GM18505 (cell line): Measurements from ENCODE around the gene DUOX1.

Experiments used
- ATAC-seq: cut with Tn5 transposase; IDR thresholded peaks from one replicate; pipeline ENCODE4 v1.9.1; 2021; ENCODE audit not compliant: unreplicated experiment
- POLR2A ChIP-seq: IDR thresholded peaks from 4 replicates; pipeline ENCODE4 v1.6.1; 2011; ENCODE audit warnings: borderline replicate concordance; ENCODE audit not compliant: insufficient read depth, insufficient read length; ENCODE audit errors: extremely low read depth

DUOX1 gene

GRCh38 chr15:45181491-45182285, 51.9 kb downstream of the DUOX1 start:
- no peak for TF ChIP-seq POLR2A
- no peak for ATAC-seq

DNA sequence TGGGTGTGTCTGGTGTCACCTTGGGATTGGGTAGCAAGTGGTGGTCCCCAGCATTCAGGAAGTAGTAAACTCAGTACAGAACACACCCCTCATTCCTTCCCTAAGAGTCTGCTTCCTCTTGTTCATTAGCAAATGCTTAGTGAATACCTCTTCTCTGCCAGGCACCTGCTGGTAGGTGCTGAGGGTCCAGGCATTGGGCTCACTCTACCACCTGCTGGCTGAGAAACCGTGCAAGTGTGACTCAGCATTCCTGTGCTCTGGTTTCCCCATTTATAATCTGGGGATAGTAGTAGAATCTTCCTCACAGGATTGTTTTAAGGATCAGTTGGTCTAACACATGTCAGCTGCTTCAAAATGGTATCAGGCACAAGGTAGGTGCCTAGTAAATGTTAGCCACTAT, 53.2 kb downstream of the DUOX1 start:
- no peak for ATAC-seq
- TF ChIP-seq POLR2A = no peak

- TF ChIP-seq POLR2A = no peak
- ATAC-seq = no peak
Observed at GRCh38 chr15:45183511-45183910, 53.7 kb downstream of the DUOX1 start.

DNA sequence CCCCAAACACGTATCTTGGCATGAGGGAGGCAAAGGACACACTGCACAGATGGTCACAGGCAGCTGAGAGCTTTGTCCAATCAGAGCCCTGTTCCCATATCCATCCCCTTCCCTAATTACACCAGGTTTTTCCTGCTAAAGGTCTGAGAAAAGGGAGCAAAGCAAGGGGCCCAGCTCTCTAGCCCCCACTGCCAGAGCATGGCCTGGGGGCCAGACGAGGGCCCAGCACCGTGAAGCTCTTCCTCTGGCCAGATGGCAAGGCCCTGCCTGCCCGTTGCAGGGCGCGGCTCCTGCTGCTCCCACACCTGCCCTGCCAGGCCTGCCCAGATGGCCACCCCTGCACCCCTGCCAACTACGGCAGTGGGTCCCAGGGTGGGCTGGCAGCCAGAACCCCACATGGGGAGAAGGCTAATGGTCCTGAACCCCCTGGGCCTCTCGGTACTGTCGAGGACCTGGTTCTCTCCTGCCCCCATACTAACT, 54.8 kb downstream of the DUOX1 start:
- no peak for ATAC-seq
- TF ChIP-seq POLR2A = no peak

DNA sequence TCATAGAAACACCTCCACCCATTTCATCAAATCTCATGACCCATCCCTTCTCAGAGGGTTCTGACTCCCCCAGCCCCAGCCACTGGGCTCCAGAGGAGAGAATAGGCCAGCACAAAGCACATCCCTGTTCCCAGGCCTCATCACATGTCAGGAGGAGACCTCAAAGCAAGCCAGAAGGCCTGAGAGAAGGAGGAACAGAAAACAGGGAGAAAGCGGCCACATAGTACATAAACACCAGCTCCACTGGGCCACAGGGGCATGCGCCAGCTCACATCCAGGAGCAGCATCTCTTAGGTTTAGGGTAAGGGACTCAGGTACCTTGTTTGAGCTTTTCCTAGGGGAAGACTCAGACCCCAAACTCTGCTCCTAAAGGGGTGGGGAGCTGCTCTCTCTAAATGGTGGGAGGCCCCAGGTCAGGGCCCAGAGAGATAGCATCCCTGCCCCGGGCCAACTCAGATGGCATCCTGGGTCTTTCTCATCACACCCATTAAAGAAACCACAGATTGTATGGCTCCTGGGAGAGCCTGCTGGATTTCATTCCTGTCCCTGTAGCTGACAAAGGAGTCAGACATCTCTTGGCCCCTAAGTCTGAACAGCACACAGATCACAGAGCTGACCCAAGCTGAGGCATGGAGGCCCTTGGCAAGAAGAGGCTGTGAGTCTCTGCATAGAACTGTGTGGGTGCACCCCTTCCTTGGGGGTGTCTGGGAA, 55.4 kb downstream of the DUOX1 start:
- TF ChIP-seq POLR2A = no peak
- no peak for ATAC-seq

DNA sequence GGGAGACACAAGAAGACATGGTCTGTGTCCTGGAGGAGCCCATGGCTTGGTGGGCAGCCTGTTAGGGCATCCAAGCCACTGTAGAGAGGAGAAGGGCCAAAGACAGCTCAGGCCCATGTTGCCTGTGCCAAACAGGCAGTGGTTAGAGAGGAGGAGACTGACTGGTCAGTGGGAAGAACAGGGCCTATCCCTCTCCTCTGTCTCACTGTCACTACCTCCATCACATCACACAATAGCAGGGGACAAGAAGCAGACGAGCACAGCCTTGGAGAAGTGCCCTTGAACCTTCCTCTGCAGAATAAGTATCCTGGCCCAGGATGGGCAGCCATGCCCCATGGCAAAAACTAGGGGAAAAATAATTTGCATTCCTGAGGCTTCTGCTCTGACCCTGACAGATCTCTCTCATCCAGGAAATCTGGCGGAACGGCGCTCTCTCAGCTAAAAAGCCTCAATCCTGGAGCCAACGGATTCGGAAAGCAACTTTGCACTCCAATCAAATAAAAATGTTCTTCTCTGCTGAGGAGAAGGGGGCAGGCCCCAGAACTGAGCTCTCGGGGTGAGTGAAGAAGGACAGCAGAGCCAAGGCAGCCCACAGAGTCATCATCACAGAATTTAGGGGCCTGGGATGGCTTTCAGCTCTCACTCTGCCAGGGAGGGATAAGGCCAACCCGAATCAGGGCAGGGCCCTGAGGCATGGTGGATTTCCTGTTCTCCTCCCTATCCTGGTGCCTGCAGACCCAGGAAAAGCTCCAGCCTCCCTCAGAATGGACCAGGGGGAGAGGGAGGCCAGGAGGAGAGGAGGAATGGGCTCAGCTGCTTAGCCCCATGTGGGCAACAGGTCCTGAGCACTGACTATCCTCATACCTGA, 56.3 kb downstream of the DUOX1 start:
- no peak for ATAC-seq
- TF ChIP-seq POLR2A = no peak

DNA sequence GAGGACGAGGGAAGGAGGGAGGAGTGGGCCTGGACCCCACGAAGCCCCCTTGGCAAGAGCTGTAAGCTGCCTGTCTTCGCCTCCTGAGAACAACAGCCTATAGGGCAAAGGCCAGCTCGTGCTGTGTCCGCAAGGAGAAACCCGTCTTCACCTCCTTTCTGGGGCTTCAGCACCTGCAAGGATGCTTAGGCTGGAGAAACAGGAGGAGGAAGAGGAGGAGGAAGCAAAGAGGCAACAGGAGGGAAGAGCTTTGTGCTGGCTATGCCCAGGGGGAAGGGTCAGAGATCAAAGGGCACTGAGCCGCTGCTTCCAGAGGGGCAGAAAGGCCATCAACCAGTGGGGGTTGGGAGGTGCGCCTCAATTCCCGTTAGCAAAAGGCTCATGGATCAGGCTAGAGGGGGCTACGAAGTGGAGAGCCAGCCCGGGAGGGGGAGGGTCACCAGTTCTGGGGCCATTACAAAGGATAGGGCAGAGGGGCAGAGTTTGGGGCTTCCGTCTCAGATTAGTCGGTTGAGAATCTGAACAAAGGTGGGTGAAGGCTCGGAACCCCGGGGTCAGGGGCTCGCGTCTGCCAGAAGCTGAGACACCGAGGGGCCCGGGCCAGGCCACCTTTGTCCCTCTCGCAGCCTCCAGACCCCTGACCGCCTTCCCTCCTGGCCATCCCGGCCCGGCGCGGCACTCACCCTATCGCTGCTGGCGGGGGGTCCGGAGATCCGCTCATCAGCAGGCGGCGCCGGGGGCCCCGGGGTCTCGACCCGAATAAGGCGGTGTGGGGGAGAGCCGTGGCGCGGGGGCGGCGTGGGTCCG, 57.2 kb downstream of the DUOX1 start:
- no peak for TF ChIP-seq POLR2A
- ATAC-seq = no peak

GRCh38 chr15:45187578-45187893, 57.7 kb downstream of the DUOX1 start:
- no peak for ATAC-seq
- no peak for TF ChIP-seq POLR2A

DNA sequence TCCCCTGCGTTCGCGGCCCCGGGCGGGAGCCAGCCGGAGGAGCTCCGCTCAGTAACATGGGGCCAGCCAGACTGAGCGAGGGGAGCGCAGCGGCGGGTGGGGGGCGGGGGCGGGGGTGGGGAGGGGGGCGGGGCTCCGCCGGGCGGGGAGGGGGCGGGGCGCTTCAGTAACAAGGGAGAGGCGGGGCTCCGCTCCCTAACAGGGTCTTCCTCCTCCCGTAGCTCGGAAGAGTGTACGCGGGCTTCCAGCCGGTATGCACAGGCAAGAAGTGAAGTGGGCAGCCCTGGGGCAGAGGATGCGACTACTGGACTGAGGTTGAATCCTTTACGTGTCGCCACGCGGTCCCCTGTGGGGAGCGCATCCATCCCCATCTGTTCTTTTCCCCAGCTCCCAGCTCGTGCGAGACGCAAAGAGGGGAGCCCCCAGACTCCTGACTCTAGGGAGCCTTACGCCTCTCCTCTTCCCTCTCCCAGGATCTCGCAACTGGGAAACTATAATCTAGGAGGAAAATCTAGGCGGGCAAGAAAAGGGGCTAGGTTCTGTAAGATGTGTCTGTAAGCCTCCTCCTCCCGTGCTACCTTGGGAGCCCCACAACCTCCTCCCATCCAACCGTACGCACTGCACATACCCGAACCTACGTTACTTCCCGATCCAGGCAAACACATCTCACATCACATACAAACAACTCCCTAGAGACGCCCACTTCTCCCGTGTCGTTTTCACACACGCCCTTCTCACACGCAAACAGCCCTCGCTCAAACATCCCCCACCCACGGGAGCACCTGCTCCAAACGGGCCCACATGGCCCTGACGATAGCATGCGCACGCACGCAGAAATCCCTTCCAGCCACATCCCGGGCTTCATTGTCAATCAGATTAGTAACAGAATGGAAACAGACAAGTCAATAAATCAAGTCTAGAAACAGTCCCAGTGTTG, 58.4 kb downstream of the DUOX1 start, which contains the start of gene SHF:
SHF (minus strand) TSS at position 73 of the 937 bp plus-strand sequence; CDS start at position 58, 15 bp downstream.
- peak; percentile 34 for ATAC-seq
- no peak for TF ChIP-seq POLR2A

DNA sequence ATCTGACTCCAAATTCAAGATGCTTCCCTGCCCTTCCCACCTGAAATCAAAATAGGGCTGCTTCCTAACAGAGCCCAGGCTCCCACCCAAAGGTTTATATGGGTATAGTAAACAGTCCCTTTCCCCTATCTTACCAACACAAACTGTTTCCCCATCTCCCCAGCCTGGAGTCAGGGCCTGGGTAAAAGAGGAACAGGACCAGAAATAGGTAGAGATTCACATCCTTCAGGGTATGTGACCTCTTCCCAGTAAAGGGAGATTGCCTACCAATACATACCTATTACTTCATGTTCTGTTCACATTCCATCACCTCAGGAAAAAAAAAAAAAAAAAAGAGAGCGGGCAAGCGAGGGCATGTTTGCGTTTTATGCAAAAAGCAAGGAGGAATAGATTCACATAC, 67.7 kb downstream of the DUOX1 start:
- TF ChIP-seq POLR2A = no peak
- no peak for ATAC-seq

- TF ChIP-seq POLR2A = peak; percentile 95
- ATAC-seq = peak; percentile 60
Observed at GRCh38 chr15:45198337-45199135, 68.7 kb downstream of the DUOX1 start.
